Trophoblast cell (in vitro differentiated cells and primary cell): ENCODE measurements around the gene RECK.
A peak's percentile ranks its signal among the peaks of the same experiment; 100 is the strongest.

Experiments
- DNase-seq, 2 donors: peaks; one replicate each; pipeline ENCODE4 v3.0.0-alpha.2; 2016
- H2AFZ ChIP-seq: 2 replicates; pipeline ENCODE4 v1.6.1; 2013; ENCODE audit warnings: low read length, moderate library complexity, mild to moderate bottlenecking; ENCODE audit not compliant: insufficient read depth, poor library complexity
- H2AK5ac ChIP-seq: 2 replicates; pipeline ENCODE4 v1.6.1; 2013; ENCODE audit warnings: mild to moderate bottlenecking, low read length
- H2BK120ac ChIP-seq: 2 replicates; pipeline ENCODE4 v1.6.1; 2013; ENCODE audit warnings: low read length, mild to moderate bottlenecking, moderate library complexity; ENCODE audit not compliant: insufficient read depth, poor library complexity
- H2BK12ac ChIP-seq: 2 replicates; pipeline ENCODE4 v1.6.1; 2013; ENCODE audit warnings: mild to moderate bottlenecking, low read length, moderate library complexity
- H2BK5ac ChIP-seq: 2 replicates; pipeline ENCODE4 v1.6.1; 2013; ENCODE audit warnings: low read length, low read depth, moderate library complexity, mild to moderate bottlenecking; ENCODE audit not compliant: poor library complexity
- H3K14ac ChIP-seq: 2 replicates; pipeline ENCODE4 v1.6.1; 2013; ENCODE audit warnings: mild to moderate bottlenecking, low read length
- H3K18ac ChIP-seq: 2 replicates; pipeline ENCODE4 v1.6.1; 2013; ENCODE audit warnings: mild to moderate bottlenecking, low read length
- H3K23ac ChIP-seq: 2 replicates; pipeline ENCODE4 v1.6.1; 2013; ENCODE audit warnings: low read length
- H3K27ac ChIP-seq: 2 replicates; pipeline ENCODE4 v1.5.1; 2013; ENCODE audit warnings: low read depth, mild to moderate bottlenecking, inconsistent platforms, low read length, moderate library complexity
- H3K27me3 ChIP-seq: 2 replicates; pipeline ENCODE4 v1.6.1; 2013; ENCODE audit warnings: inconsistent platforms, mild to moderate bottlenecking, low read length, moderate library complexity; ENCODE audit not compliant: insufficient read depth
- H3K36me3 ChIP-seq, 2 experiments: 1 replicate in 1 of 2; 2 replicates in 1 of 2; pipeline ENCODE4 v1.6.1; 2013; ENCODE audit warnings: low read length in 2 of 2, mild to moderate bottlenecking in 2 of 2, moderate library complexity in 1 of 2; ENCODE audit not compliant: insufficient read depth in 2 of 2, control insufficient read depth in 1 of 2
- H3K4ac ChIP-seq: 2 replicates; pipeline ENCODE4 v1.6.1; 2013; ENCODE audit warnings: low read depth, mild to moderate bottlenecking, low read length, moderate library complexity
- H3K4me1 ChIP-seq, 2 experiments: 1 replicate in 1 of 2; 2 replicates in 1 of 2; pipeline ENCODE4 v1.6.1; 2013; ENCODE audit warnings: low read length in 2 of 2, mild to moderate bottlenecking in 2 of 2, moderate library complexity in 1 of 2; ENCODE audit not compliant: insufficient read depth in 2 of 2, control insufficient read depth in 1 of 2
- H3K4me2 ChIP-seq: 2 replicates; pipeline ENCODE4 v1.6.1; 2013; ENCODE audit warnings: inconsistent platforms, mild to moderate bottlenecking, low read length, moderate library complexity
- H3K4me3 ChIP-seq: 2 replicates; pipeline ENCODE4 v1.5.1; 2013; ENCODE audit warnings: mild to moderate bottlenecking, low read depth, low read length, inconsistent platforms
- H3K79me1 ChIP-seq: one replicate; pipeline ENCODE4 v1.6.1; 2013; ENCODE audit warnings: low read length
- H3K79me2 ChIP-seq: 2 replicates; pipeline ENCODE4 v1.6.1; 2013; ENCODE audit warnings: low read length, mild to moderate bottlenecking; ENCODE audit not compliant: control insufficient read depth, insufficient read depth, poor library complexity
- H3K9ac ChIP-seq: 2 replicates; pipeline ENCODE4 v1.6.1; 2013; ENCODE audit warnings: mild to moderate bottlenecking, low read length
- H3K9me3 ChIP-seq: 2 replicates; pipeline ENCODE4 v1.6.1; 2013; ENCODE audit warnings: low read depth, mild to moderate bottlenecking, control low read depth, inconsistent platforms, low read length; ENCODE audit not compliant: insufficient read depth
- H4K12ac ChIP-seq: 2 replicates; pipeline ENCODE4 v1.6.1; 2013; ENCODE audit warnings: low read depth, mild to moderate bottlenecking, low read length, moderate library complexity
- H4K8ac ChIP-seq: 2 replicates; pipeline ENCODE4 v1.6.1; 2013; ENCODE audit warnings: low read depth, mild to moderate bottlenecking, low read length, moderate library complexity
- H4K91ac ChIP-seq: one replicate; pipeline ENCODE4 v1.6.1; 2013; ENCODE audit warnings: low read depth, mild to moderate bottlenecking, low read length, moderate library complexity
- WGBS: extraction: QIAGEN DNeasy Blood & Tissue Kit; methylation state at CpG from one replicate; pipeline ENCODE4 v1.1.7; 2013; ENCODE audit warnings: missing lambda C conversion rate; ENCODE audit not compliant: insufficient read length, insufficient coverage; ENCODE audit errors: extremely low coverage; 5-methylcytosine and 5-hydroxymethylcytosine counted together

The RECK gene

DNA sequence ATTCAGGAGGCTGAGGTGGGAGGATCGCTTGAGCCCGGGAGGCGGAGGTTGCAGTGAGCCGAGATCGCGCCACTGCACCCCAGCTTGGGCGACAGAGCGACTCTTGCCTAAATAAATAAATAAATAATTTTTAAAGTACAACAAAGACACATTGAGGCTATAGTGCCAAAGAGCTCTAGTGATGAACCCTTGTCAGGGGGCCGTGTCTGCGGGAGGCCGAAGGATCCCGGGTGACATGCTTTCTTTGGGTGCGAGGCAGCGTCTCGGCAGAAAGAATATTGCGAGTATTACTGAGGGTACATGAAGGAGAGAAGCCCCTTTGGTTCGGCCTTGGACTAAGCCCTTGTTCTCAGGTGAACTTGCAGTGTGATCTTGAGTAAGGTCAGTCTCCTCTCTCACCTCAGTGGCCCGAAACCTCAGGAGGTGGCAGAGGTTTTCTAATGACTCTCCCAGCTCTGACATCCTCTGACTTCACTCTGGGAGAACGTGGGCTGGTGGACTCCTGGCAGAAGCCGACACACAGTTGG lies 397 bp upstream of the RECK start:
- no peak overlapping the region for H3K9ac ChIP-seq
- peak overlapping the region; percentile 6 for H4K8ac ChIP-seq
- no peaks in the 10 kb centered on the region for H3K9me3 ChIP-seq
- H2BK12ac ChIP-seq: peak overlapping the region; percentile 77
- no peak overlapping the region for H3K27ac ChIP-seq
- no peak overlapping the region for H2BK120ac ChIP-seq
- H4K12ac ChIP-seq: no peak overlapping the region
- peaks cover 5% of the 10 kb centered on the region for H3K79me1 ChIP-seq
- WGBS: no CpG with 5 or more reads among the region's 20 CpGs
- H2AK5ac ChIP-seq: no peak overlapping the region
- no peaks in the 10 kb centered on the region for H3K27me3 ChIP-seq
- peak overlapping the region; percentile 6 for H3K4me3 ChIP-seq
- peaks cover 6% of the 10 kb centered on the region for H3K79me2 ChIP-seq
- H3K4me1 ChIP-seq: peaks cover 0 to 3% of the 10 kb centered on the region in 2 experiments
- H3K4ac ChIP-seq: no peak overlapping the region
- H4K91ac ChIP-seq: no peak overlapping the region
- peak overlapping the region; percentile 32 for H2AFZ ChIP-seq
- peak overlapping the region; percentile 92 for H3K4me2 ChIP-seq
- no peak for DNase-seq
- H3K18ac ChIP-seq: no peak overlapping the region
- H3K23ac ChIP-seq: no peak overlapping the region
- no peak overlapping the region for H3K14ac ChIP-seq
- H2BK5ac ChIP-seq: no peak overlapping the region
- H3K36me3 ChIP-seq: no peaks in the 10 kb centered on the region

DNA sequence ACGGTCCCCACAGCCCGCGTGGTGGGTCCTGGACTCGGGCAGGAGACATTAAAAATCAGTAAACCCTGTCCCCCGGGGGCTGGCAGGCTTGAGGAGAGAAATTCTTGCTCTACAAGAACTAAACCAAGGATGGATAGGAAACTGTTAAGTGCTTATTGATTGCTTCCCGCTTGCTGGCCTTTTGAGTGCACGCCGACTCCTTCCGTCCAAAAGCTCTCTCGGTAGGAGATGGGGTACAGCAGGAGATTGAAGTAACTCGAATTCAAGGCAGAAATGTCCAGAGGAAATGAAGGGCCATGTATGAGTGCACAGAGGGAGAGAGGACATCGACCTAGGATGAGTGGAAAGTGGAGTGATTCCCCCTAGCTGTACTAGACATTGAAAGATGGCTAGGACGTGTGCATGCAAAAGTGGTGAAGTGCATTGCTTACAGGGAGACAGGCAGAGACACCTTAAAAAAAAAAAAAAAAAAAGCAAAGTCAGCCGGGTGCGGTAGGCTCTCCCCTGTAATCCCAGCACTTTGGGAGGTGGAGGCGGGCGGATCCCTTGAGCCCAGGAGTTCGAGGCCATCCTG lies 923 bp downstream of the RECK start:
- Histone ChIP-seq H4K12ac (no peak overlapping the region), H3K36me3 (no peaks in the 10 kb centered on the region), H2BK120ac (no peak overlapping the region), H3K27ac (no peak overlapping the region), H3K4me3 (peak overlapping the region; percentile 88), H3K18ac (peak overlapping the region; percentile 91), H3K4me2 (peak overlapping the region; percentile 92), H4K8ac (no peak overlapping the region), H3K14ac (no peak overlapping the region), H3K4me1 (peaks cover 0 to 3% of the 10 kb centered on the region in 2 experiments), H2AK5ac (no peak overlapping the region), H3K4ac (no peak overlapping the region), H2BK5ac (no peak overlapping the region), H3K9ac (peak overlapping the region; percentile 35), H3K79me2 (peaks cover 6% of the 10 kb centered on the region), H3K27me3 (no peaks in the 10 kb centered on the region), H3K9me3 (no peaks in the 10 kb centered on the region), H3K79me1 (peaks cover 5% of the 10 kb centered on the region), H3K23ac (no peak overlapping the region), H4K91ac (peak overlapping the region; percentile 71), H2AFZ (peak overlapping the region; percentile 86), H2BK12ac (no peak overlapping the region)
- DNase-seq: no peak
- WGBS: no CpG with 5 or more reads among the region's 18 CpGs

DNA sequence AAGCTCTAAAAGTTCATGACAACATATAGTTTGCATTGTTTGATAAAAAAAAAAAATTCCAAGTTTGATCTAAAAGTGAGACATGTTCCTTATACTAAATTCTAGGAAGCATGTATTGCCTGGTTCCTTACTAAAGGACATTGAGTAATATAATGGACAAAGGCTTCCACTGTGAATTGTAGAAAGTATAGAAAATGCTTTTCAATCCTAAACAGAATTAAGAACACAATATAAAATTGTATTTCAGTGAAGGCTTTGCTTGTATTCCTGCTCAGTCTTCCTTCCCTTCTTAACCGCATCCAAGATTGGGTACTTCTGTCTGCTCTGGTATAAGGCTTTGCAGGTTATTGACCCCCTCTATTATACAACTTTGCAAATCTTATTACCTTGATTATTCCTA lies 2.4 kb downstream of the RECK start:
- no peak overlapping the region for H3K18ac ChIP-seq
- H2AK5ac ChIP-seq: no peak overlapping the region
- H3K79me1 ChIP-seq: peaks cover 5% of the 10 kb centered on the region
- WGBS: no CpG with 5 or more reads among the region's 1 CpG
- DNase-seq: no peak
- no peak overlapping the region for H4K91ac ChIP-seq
- H2BK12ac ChIP-seq: no peak overlapping the region
- H3K9me3 ChIP-seq: no peaks in the 10 kb centered on the region
- no peaks in the 10 kb centered on the region for H3K36me3 ChIP-seq
- H3K4ac ChIP-seq: no peak overlapping the region
- no peak overlapping the region for H3K23ac ChIP-seq
- no peak overlapping the region for H3K4me3 ChIP-seq
- H2BK5ac ChIP-seq: no peak overlapping the region
- H2BK120ac ChIP-seq: no peak overlapping the region
- H3K79me2 ChIP-seq: peaks cover 6% of the 10 kb centered on the region
- no peak overlapping the region for H3K27ac ChIP-seq
- H3K14ac ChIP-seq: no peak overlapping the region
- H3K9ac ChIP-seq: no peak overlapping the region
- H2AFZ ChIP-seq: no peak overlapping the region
- no peaks in the 10 kb centered on the region for H3K27me3 ChIP-seq
- no peak overlapping the region for H3K4me2 ChIP-seq
- H4K12ac ChIP-seq: no peak overlapping the region
- H4K8ac ChIP-seq: no peak overlapping the region
- H3K4me1 ChIP-seq: peaks cover 0 to 3% of the 10 kb centered on the region in 2 experiments

DNA sequence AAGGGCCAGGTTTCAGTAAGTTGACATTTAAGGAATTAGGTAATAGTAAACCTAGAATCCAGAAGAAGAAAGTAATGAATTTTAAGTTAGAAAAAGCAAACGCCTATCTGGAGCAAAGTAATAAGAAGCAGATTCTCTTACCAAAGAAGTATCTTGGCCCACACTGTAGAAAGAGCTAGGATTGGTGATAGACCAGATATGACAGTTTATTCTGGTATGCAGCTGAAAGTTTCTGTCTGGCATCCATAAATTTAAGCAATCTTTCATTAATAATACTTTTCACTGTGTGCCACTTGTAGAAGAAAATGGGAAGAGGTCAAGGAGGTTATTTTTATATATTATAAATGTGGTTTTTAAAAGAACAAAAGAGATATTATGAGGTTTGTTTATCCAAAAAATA lies 3.0 kb downstream of the RECK start:
- no peak overlapping the region for H3K4me2 ChIP-seq

More for the DNA sequence above, 3.0 kb downstream of the RECK start:
- Histone ChIP-seq H3K79me2 (peaks cover 6% of the 10 kb centered on the region), H2AFZ (no peak overlapping the region), H3K79me1 (peaks cover 5% of the 10 kb centered on the region), H2BK12ac (no peak overlapping the region), H4K91ac (no peak overlapping the region), H3K27ac (no peak overlapping the region), H2BK5ac (no peak overlapping the region), H3K9ac (no peak overlapping the region), H2AK5ac (no peak overlapping the region), H3K18ac (no peak overlapping the region), H3K14ac (no peak overlapping the region), H3K27me3 (no peaks in the 10 kb centered on the region), H3K9me3 (no peaks in the 10 kb centered on the region), H3K4me3 (no peak overlapping the region), H4K8ac (no peak overlapping the region), H3K4me1 (peaks cover 0 to 3% of the 10 kb centered on the region in 2 experiments), H3K36me3 (no peaks in the 10 kb centered on the region), H3K23ac (no peak overlapping the region), H2BK120ac (no peak overlapping the region), H4K12ac (no peak overlapping the region), H3K4ac (no peak overlapping the region)
- no CpG with 5 or more reads among the region's 1 CpG for WGBS
- peak in 1 of 2 donors; percentile 68 for DNase-seq
